ENCODE measurements around the gene COL25A1. TPM values are rescaled to one million over a fixed set of nuclear protein-coding genes. Genes with fewer than 3 reads are reported as not detected.

The COL25A1 gene
- total RNA-seq, 1 experiment from 2014 or later, result not detected

DNA sequence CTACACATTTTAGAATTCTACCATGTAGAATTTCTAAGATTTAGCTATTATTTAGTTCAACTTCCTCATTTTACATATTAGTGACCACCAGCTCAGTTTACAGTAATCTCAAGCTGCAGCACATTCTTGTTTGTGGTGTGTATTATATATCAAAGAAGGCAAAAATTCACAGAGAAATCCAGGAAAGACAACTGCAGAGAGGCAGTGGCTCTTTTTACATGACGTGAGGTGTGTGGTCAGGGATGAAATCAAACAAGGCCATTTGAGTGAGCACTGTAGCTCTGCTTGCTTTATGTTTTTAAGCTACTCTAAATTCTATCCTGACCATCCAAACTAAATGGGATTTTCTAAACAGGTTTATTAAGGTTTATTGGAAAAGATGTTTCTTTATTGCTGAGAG, 71.1 kb downstream of the COL25A1 start:
- no peaks in the 10 kb centered on the region for H3K4me1 ChIP-seq (ENCODE audit: control insufficient read depth in 1 of 2, insufficient read depth in 2 of 2, low read length in 2 of 2)
- no peak overlapping the region for H3K4me2 ChIP-seq (ENCODE audit: low read length)
- H3K9ac ChIP-seq (ENCODE audit: low read length), result no peak overlapping the region
- RAD21 ChIA-PET (ENCODE audit: low non-redundant PET in 1 of 2, low total read pairs in 2 of 2, uncharacterized antibody in 2 of 2, unreplicated experiment in 2 of 2), result no interaction called here
- no peaks in the 10 kb centered on the region for H3K9me3 ChIP-seq (ENCODE audit: control insufficient read depth in 1 of 2, insufficient read depth in 1 of 2, low read depth in 1 of 2, low read length in 2 of 2)
- no peak for DNase-seq (ENCODE audit: low read depth, low spot score)
- H2AFZ ChIP-seq (ENCODE audit: low read depth, low read length, poor library complexity, severe bottlenecking), result no peak overlapping the region
- CTCF ChIA-PET, result no interaction called here
- BruUV-seq (replicated peaks), result no TSS peak
- POLR2A ChIA-PET, result no interaction called here
- H3K4me3 ChIP-seq (replicated peaks in 1 of 2; ENCODE audit: low read depth in 1 of 2, low read length in 2 of 2), result no peak overlapping the region
- H3K36me3 ChIP-seq (ENCODE audit: control insufficient read depth in 1 of 2, insufficient read depth in 2 of 2, low read length in 2 of 2), result no peaks in the 10 kb centered on the region
- no peak for TF ChIP-seq EZH2 (IDR thresholded peaks at IDR 0.05)
- TF ChIP-seq, protein P1, sequence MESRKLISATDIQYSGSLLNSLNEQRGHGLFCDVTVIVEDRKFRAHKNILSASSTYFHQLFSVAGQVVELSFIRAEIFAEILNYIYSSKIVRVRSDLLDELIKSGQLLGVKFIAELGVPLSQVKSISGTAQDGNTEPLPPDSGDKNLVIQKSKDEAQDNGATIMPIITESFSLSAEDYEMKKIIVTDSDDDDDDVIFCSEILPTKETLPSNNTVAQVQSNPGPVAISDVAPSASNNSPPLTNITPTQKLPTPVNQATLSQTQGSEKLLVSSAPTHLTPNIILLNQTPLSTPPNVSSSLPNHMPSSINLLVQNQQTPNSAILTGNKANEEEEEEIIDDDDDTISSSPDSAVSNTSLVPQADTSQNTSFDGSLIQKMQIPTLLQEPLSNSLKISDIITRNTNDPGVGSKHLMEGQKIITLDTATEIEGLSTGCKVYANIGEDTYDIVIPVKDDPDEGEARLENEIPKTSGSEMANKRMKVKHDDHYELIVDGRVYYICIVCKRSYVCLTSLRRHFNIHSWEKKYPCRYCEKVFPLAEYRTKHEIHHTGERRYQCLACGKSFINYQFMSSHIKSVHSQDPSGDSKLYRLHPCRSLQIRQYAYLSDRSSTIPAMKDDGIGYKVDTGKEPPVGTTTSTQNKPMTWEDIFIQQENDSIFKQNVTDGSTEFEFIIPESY (IDR thresholded peaks at IDR 0.05; ENCODE audit: extremely low read depth, insufficient replicate concordance, low read length), result no peak
- no peak for TF ChIP-seq RAD21 (IDR thresholded peaks at IDR 0.05; ENCODE audit: low read depth)
- TF ChIP-seq CBX3 (IDR thresholded peaks at IDR 0.05; ENCODE audit: low read depth), result no peak
- TF ChIP-seq, protein P2, sequence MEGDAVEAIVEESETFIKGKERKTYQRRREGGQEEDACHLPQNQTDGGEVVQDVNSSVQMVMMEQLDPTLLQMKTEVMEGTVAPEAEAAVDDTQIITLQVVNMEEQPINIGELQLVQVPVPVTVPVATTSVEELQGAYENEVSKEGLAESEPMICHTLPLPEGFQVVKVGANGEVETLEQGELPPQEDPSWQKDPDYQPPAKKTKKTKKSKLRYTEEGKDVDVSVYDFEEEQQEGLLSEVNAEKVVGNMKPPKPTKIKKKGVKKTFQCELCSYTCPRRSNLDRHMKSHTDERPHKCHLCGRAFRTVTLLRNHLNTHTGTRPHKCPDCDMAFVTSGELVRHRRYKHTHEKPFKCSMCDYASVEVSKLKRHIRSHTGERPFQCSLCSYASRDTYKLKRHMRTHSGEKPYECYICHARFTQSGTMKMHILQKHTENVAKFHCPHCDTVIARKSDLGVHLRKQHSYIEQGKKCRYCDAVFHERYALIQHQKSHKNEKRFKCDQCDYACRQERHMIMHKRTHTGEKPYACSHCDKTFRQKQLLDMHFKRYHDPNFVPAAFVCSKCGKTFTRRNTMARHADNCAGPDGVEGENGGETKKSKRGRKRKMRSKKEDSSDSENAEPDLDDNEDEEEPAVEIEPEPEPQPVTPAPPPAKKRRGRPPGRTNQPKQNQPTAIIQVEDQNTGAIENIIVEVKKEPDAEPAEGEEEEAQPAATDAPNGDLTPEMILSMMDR (IDR thresholded peaks at IDR 0.05 in 2 of 3, conservative IDR thresholded peaks at IDR 0.05 in 1 of 3; ENCODE audit: borderline replicate concordance in 1 of 3, insufficient read depth in 1 of 3, low read depth in 2 of 3, low read length in 2 of 3), result no peak
- no peak for TF ChIP-seq EGR1 (IDR thresholded peaks at IDR 0.05; ENCODE audit: low read depth)
- TF ChIP-seq FOSL1 (IDR thresholded peaks at IDR 0.05; ENCODE audit: low read depth), result no peak
- TF ChIP-seq TCF7L2 (IDR thresholded peaks at IDR 0.05; ENCODE audit: borderline replicate concordance, extremely low read depth, insufficient read depth, insufficient read length), result no peak
- TF ChIP-seq SIN3A (IDR thresholded peaks at IDR 0.05; ENCODE audit: low read depth), result no peak
- TF ChIP-seq SP1 (IDR thresholded peaks at IDR 0.05; ENCODE audit: low read depth), result no peak
- H3K27me3 ChIP-seq (ENCODE audit: insufficient read depth, low read length), result 0 out of 2 replicates have a peak, but pooled peaks cover 17% of the 10 kb centered on the region
- intact Hi-C loops (cut with micrococcal nuclease), result no loop called here
- no peaks in the 10 kb centered on the region for H3K9me2 ChIP-seq (ENCODE audit: insufficient read depth)
- ATAC-seq, result no peak
- H3K79me2 ChIP-seq (ENCODE audit: insufficient read depth, low read length), result no peaks in the 10 kb centered on the region
- no peak overlapping the region for H3K27ac ChIP-seq (ENCODE audit: low read depth, low read length)
- H4K20me1 ChIP-seq (ENCODE audit: insufficient read depth), result no peaks in the 10 kb centered on the region
